Body of pancreas (tissue), 4 donors: ENCODE measurements around the gene CD247. TPM values are rescaled to one million over a fixed set of nuclear protein-coding genes. Genes with fewer than 3 reads are reported as not detected.

Experiments
- ATAC-seq: fragments of 150-250 bp; one replicate; pipeline ENCODE4 v1.9.1; 2016
- DNase-seq, 4 donors: peaks; one replicate each; pipeline ENCODE4 v3.0.0-alpha.2; 2019
- H3K27ac ChIP-seq, 4 donors: fragments of 200-600 bp; sonication (generic); 1 replicate in 3 of 4; 2 replicates in 1 of 4; pipeline versions ENCODE4 v1.5.1 to v1.6.1; 2016 to 2019; ENCODE audit warnings: mild to moderate bottlenecking in 1 of 4, mixed read lengths in 1 of 4, moderate library complexity in 1 of 4
- H3K27me3 ChIP-seq, 2 donors: fragments of 200-600 bp; sonication (generic); one replicate each; pipeline ENCODE4 v1.6.0; 2016; ENCODE audit warnings: mild to moderate bottlenecking in 1 of 2
- H3K36me3 ChIP-seq, 2 donors: fragments of 200-600 bp; sonication (generic); replicated peaks in 1 of 2; 2 replicates each; pipeline ENCODE4 v1.5.1; 2016; ENCODE audit warnings: low read depth in 2 of 2; ENCODE audit not compliant: insufficient read depth in 1 of 2
- H3K4me1 ChIP-seq: fragments of 200-600 bp; sonication (generic); one replicate; pipeline ENCODE4 v1.6.0; 2016
- H3K4me3 ChIP-seq, 2 donors: fragments of 200-600 bp; sonication (generic); 1 replicate in 1 of 2; 2 replicates in 1 of 2; pipeline ENCODE4 v1.5.1; 2016 to 2019
- H3K9me3 ChIP-seq, 3 donors: fragments of 200-600 bp; sonication (generic); 1 replicate in 2 of 3; 2 replicates in 1 of 3; pipeline ENCODE4 v1.5.1; 2016
- CTCF ChIP-seq, 7 experiments: fragments of 450-650 bp in 4 of 7; fragments of 200-600 bp in 3 of 7; sonication (generic) in 3 of 7; IDR thresholded peaks; one replicate each; pipeline ENCODE4 v1.5.1; 2016 to 2019; ENCODE audit warnings: antibody characterized with exemption in 7 of 7
- POLR2A ChIP-seq, 3 donors: fragments of 450-650 bp; IDR thresholded peaks; one replicate each; pipeline ENCODE4 v1.6.1; 2016; ENCODE audit warnings: antibody characterized with exemption in 3 of 3, mild to moderate bottlenecking in 2 of 3
- WGBS, 2 donors: methylation state at CpG; one replicate each; pipeline ENCODE4 v1.1.5; 2017; 5-methylcytosine and 5-hydroxymethylcytosine counted together
- intact Hi-C: fragments of 100-400 bp; cut with DNase I; formaldehyde crosslinking; loops from one replicate; pipeline ENCODE4 v1.15.1; 2023
- total RNA-seq, 2 donors: library from RNA; depleted of rRNA; stranded (reverse); fragments of >200 nt; gene quantifications; one replicate each; pipeline ENCODE4 v1.1.0, GENCODE V29; 2016

Gene CD247
- total RNA-seq, 2 donors from 2014 or later, result 2.3 to 3.3 TPM

GRCh38 chr1:167491586-167492461 lies 26.5 kb downstream of the CD247 start:
- TF ChIP-seq POLR2A (IDR thresholded peaks at IDR 0.05) (no peak), CTCF (IDR thresholded peaks at IDR 0.05) (no peak)
- H3K4me3 ChIP-seq, result no peak overlapping the region
- DNase-seq (no peak), ATAC-seq (no peak)
- WGBS, 2 donors, result 56 to 61% methylated on average over 12 of the region's 12 CpGs
- no peaks in the 10 kb centered on the region for H3K27me3 ChIP-seq
- H3K36me3 ChIP-seq, result no peaks in the 10 kb centered on the region
- no peaks in the 10 kb centered on the region for H3K9me3 ChIP-seq
- H3K27ac ChIP-seq, result no peak overlapping the region
- H3K4me1 ChIP-seq, result no peaks in the 10 kb centered on the region
- intact Hi-C loops, result no loop called here

- no peak for TF ChIP-seq CTCF (IDR thresholded peaks at IDR 0.05)
- no peak for TF ChIP-seq POLR2A (IDR thresholded peaks at IDR 0.05)
- Histone ChIP-seq H3K4me3 (no peak overlapping the region), H3K9me3 (no peaks in the 10 kb centered on the region), H3K36me3 (no peaks in the 10 kb centered on the region), H3K27ac (no peak overlapping the region), H3K4me1 (no peaks in the 10 kb centered on the region), H3K27me3 (no peaks in the 10 kb centered on the region)
- intact Hi-C loops, result no loop called here
- ATAC-seq, result no peak
- WGBS, 2 donors, result 62 to 68% methylated on average over 5 of the region's 5 CpGs
- no peak for DNase-seq
Observed at GRCh38 chr1:167490765-167491164, 27.6 kb downstream of the CD247 start.

GRCh38 chr1:167489571-167490340 lies 28.6 kb downstream of the CD247 start:
- Histone ChIP-seq H3K27ac (no peak overlapping the region), H3K9me3 (no peaks in the 10 kb centered on the region), H3K4me3 (no peak overlapping the region), H3K27me3 (no peaks in the 10 kb centered on the region), H3K4me1 (no peaks in the 10 kb centered on the region), H3K36me3 (no peaks in the 10 kb centered on the region)
- 76% methylated on average over 20 of the region's 20 CpGs for WGBS, 2 donors
- DNase-seq (no peak), ATAC-seq (no peak)
- intact Hi-C loops, result no loop called here
- TF ChIP-seq POLR2A (IDR thresholded peaks at IDR 0.05) (no peak), CTCF (IDR thresholded peaks at IDR 0.05) (no peak)

GRCh38 chr1:167488786-167489185 lies 29.5 kb downstream of the CD247 start:
- no peaks in the 10 kb centered on the region for H3K36me3 ChIP-seq
- H3K4me1 ChIP-seq, result no peaks in the 10 kb centered on the region
- H3K27ac ChIP-seq, result no peak overlapping the region
- no peaks in the 10 kb centered on the region for H3K27me3 ChIP-seq
- no peaks in the 10 kb centered on the region for H3K9me3 ChIP-seq
- ATAC-seq (no peak), DNase-seq (no peak)
- H3K4me3 ChIP-seq, result no peak overlapping the region
- TF ChIP-seq POLR2A (IDR thresholded peaks at IDR 0.05), result no peak
- TF ChIP-seq CTCF (IDR thresholded peaks at IDR 0.05), result no peak
- intact Hi-C loops, result no loop called here
- WGBS, 2 donors, result 58 to 63% methylated on average over 14 of the region's 14 CpGs
